Panc1 (cell line): ENCODE measurements around the gene ARPP19.

Source experiments
- CTCF ChIP-seq: fragments of 450-650 bp; IDR thresholded peaks from 2 replicates; pipeline ENCODE4 v1.5.1; 2017; ENCODE audit warnings: mild to moderate bottlenecking
- POLR2AphosphoS5 ChIP-seq: IDR thresholded peaks from 2 replicates; pipeline ENCODE4 v1.6.1; 2012; ENCODE audit warnings: mild to moderate bottlenecking, low read depth, low read length, moderate library complexity
- REST ChIP-seq, 2 experiments: IDR thresholded peaks; 2 replicates each; pipeline ENCODE4 v1.6.1; 2011 to 2012; ENCODE audit warnings: low read depth in 2 of 2, control low read depth in 1 of 2, low read length in 1 of 2, mild to moderate bottlenecking in 1 of 2, moderate library complexity in 1 of 2; ENCODE audit not compliant: insufficient read depth in 1 of 2

DNA sequence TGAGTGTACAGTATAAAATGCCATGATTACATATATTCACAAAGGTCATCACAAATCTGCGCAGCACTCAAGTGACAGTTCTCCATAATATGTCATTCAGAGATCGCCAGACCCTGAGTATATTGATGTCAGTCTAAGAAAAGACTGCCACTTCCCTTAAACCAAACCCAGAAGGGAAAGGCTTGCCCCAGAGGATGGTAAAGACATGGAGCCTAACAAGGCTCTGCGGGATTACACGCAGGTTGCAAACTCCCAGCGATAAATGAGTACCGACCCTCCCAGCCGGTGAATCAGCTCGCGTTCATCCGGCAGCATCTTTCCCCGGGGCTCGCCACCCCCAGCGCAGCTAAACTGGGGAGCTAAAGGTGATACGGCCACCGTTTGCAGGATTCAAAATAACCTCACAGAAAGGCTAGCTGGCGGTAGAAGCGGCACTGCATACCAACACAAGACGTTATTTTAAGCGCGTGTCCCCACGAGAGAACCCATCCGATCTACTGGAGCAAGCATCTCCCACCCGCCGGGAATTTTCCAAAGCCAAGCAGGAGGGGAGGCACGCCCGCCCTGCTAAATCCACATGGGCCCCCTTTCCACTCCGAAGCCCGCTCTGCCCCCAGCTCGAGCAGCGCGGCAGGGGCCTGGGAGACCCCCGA lies 40.8 kb downstream of the ARPP19 start:
- TF ChIP-seq CTCF (no peak), POLR2AphosphoS5 (no peak), REST (IDR thresholded peaks at IDR 0.05; ENCODE audit: insufficient read depth in 1 of 2, low read depth in 2 of 2, low read length in 1 of 2) (no peak)
